Ectodermal cell (in vitro differentiated cells): Measurements from ENCODE around the gene AHCYL2.
A peak's percentile ranks its signal among the peaks of the same experiment; 100 is the strongest.

Experiments
- H3K27ac ChIP-seq: 2 replicates; pipeline ENCODE4 v1.7.0; 2013; ENCODE audit warnings: mild to moderate bottlenecking, low read depth, low read length; ENCODE audit not compliant: insufficient read depth, poor library complexity, severe bottlenecking
- H3K27me3 ChIP-seq: 2 replicates; pipeline ENCODE4 v1.7.0; 2013; ENCODE audit warnings: mild to moderate bottlenecking, low read length; ENCODE audit not compliant: insufficient read depth, control insufficient read depth, poor library complexity, severe bottlenecking
- H3K36me3 ChIP-seq: one replicate; pipeline ENCODE4 v1.7.0; 2013; ENCODE audit warnings: low read length; ENCODE audit not compliant: control insufficient read depth, insufficient read depth
- H3K4me1 ChIP-seq: one replicate; pipeline ENCODE4 v1.7.0; 2013; ENCODE audit warnings: low read length; ENCODE audit not compliant: control insufficient read depth, insufficient read depth
- H3K4me3 ChIP-seq: 2 replicates; pipeline ENCODE4 v1.7.0; 2013; ENCODE audit warnings: low read depth, low read length, control low read depth; ENCODE audit not compliant: insufficient read depth
- H3K9me3 ChIP-seq: 2 replicates; pipeline ENCODE4 v1.7.0; 2013; ENCODE audit warnings: mild to moderate bottlenecking, low read length, moderate library complexity; ENCODE audit not compliant: control insufficient read depth
- WGBS, 2 experiments: methylation state at CpG; one replicate each; pipeline ENCODE4 v1.1.7; 2013; ENCODE audit warnings: missing lambda C conversion rate in 2 of 2; 5-methylcytosine and 5-hydroxymethylcytosine counted together

The AHCYL2 gene

DNA sequence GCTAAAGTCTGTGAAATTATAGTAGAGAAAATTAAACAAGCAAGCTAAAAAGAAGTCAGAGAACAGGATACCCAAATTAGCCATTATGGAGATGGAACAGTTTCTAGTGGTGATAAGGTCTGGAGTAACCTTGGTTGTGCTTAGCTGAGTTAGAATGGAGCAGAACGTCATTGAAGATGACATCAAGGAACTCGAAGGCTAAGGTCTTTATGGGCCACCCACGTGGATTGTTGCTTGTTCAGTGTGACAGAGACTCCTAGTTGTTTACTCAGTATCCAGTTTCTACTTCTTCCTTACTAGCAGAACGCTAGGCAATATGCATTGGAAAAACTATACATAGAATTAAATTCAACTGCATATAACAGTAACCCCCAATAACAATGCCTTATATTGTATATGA, 39.7 kb downstream of the AHCYL2 start:
- peaks cover 4% of the 10 kb centered on the region for H3K4me1 ChIP-seq
- 77 to 89% methylated on average over 3 to 4 of the region's 4 CpGs for WGBS, 2 experiments
- no peaks in the 10 kb centered on the region for H3K36me3 ChIP-seq
- H3K9me3 ChIP-seq = no peaks in the 10 kb centered on the region
- H3K27me3 ChIP-seq = no peaks in the 10 kb centered on the region
- no peak overlapping the region for H3K27ac ChIP-seq
- no peak overlapping the region for H3K4me3 ChIP-seq

DNA sequence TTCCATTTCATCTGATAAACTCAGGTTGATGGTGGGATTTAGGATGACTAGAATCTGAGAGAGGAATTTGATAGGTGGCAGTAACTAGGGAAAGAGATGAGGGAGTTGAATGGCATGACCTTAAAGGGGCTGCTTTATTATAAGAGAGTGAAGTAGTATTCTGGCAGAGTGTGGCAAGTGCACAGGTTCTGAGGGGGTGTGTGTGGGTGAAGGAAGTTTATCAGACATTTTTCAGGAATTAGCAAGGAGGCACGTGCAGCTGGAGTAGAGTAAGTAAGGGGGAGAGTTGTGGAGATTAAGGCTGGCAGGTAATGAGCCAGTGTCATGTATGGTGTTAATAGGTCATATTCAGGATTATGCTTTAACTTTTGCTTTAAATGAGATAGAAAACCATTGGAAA, 40.5 kb downstream of the AHCYL2 start:
- Histone ChIP-seq H3K27ac (no peak overlapping the region), H3K27me3 (no peaks in the 10 kb centered on the region), H3K4me3 (no peak overlapping the region), H3K4me1 (no peaks in the 10 kb centered on the region), H3K36me3 (no peaks in the 10 kb centered on the region), H3K9me3 (no peaks in the 10 kb centered on the region)
- 87 to 91% methylated on average over 1 of the region's 1 CpG for WGBS, 2 experiments

DNA sequence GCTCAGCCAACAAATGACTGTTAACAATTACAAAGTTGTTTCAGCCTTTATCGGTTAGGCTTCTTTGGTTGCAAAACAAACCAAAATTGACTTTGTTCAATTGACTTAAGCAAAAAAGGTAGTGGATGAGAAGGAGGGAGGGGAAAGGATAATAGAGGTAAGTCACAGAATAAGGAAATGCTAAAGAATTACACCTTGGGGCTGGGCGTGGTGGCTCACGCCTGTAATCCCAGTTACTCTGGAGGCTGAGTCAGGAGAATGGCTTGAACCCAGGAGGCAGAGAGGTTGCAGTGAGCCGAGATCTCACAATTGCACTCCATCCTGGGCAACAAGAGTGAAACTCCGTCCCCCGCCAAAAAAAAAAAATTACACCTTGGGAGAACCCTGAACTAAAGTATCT, 41.4 kb downstream of the AHCYL2 start:
- H3K9me3 ChIP-seq = no peaks in the 10 kb centered on the region
- H3K27ac ChIP-seq = no peak overlapping the region
- H3K36me3 ChIP-seq = no peaks in the 10 kb centered on the region
- no peaks in the 10 kb centered on the region for H3K4me1 ChIP-seq
- H3K27me3 ChIP-seq = no peaks in the 10 kb centered on the region
- 90 to 92% methylated on average over 6 of the region's 6 CpGs for WGBS, 2 experiments
- no peak overlapping the region for H3K4me3 ChIP-seq

DNA sequence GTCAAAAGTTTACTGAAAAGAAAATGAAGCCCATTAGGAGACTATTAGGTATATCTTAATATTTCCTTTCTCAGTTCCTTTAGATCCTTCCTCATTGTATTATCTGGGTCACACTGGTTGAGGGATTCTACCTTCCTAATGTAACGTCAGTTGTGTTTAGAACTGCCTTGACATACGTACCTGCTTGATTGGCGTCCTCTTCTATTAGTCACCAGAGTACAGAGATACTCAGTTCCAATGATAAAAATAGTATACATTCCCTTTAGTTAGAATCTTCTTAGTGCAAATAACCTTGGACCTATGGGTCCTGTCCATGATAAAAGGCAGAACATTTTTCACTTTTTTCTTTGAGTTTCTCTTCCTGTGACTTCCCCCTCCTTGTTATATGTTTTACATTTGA, 45.2 kb downstream of the AHCYL2 start:
- no peaks in the 10 kb centered on the region for H3K4me1 ChIP-seq
- H3K36me3 ChIP-seq = peaks cover 3% of the 10 kb centered on the region
- no peaks in the 10 kb centered on the region for H3K9me3 ChIP-seq
- no peaks in the 10 kb centered on the region for H3K27me3 ChIP-seq
- H3K27ac ChIP-seq = peak overlapping the region; percentile 26
- WGBS, 2 experiments = 80 to 94% methylated on average over 3 of the region's 3 CpGs
- H3K4me3 ChIP-seq = no peak overlapping the region

DNA sequence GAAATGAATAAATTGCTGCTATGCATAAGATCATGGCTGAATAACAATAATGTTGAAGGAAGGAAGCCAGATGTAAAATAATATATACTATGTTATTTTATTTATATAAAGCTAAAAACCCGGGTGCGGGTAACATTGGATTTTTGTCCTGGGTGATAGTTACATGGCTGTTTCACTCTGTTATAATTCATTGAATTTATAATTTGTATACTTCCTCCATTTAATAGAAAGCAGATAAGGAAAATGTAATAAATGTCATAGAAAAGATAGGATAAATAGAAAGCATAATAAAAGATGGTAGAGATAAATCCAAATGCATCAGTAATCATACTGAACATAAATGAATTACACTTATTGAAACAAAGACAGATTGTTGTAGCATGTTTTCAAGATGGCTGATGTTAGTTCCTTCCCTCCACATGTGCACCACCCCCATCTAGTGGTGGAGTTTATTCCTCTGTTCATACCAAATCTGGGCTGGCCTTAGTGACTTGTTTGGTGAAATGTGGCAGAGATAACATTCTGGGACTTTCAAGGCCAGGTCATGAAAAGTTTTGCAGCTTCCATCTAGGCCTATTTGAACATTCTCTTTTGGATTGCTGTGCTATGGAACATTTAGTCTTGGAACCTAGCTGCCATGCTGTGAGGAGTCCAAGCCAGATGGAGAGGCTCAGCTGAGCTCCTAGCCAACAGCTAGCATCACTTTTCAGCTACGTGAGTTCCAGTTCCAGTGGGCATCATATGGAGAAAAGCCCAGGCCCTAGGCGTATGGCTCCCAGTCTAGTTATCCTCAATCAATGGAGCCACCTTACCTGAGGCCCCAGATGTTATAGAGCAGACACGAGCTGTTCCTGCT, 46.9 kb downstream of the AHCYL2 start:
- no peaks in the 10 kb centered on the region for H3K27me3 ChIP-seq
- no peak overlapping the region for H3K4me3 ChIP-seq
- H3K27ac ChIP-seq = no peak overlapping the region
- no peaks in the 10 kb centered on the region for H3K4me1 ChIP-seq
- H3K36me3 ChIP-seq = peaks cover 3% of the 10 kb centered on the region
- H3K9me3 ChIP-seq = no peaks in the 10 kb centered on the region
- WGBS, 2 experiments = 61 to 62% methylated on average over 3 of the region's 5 CpGs

DNA sequence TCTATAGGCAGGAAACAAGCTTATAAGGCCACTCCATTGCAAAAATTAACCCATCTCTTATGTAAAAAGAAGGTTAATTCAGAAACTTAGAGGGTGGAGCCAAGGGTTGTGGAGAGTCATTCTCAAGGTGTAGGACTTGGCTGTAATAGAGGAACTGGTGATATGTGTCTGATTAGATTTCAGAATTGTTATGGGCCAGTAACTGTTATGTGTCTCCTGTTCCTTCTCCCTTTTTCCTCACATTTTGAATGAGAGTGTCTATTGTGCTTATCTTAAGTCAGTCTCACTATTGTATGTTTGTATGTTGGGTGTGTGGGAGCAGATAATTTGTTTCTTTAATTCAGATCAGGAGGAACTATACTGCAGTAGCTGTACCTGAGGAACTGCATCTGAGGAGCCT, 49.1 kb downstream of the AHCYL2 start:
- Histone ChIP-seq H3K9me3 (no peaks in the 10 kb centered on the region), H3K4me1 (no peaks in the 10 kb centered on the region), H3K27ac (no peak overlapping the region), H3K36me3 (peaks cover 3% of the 10 kb centered on the region), H3K4me3 (no peak overlapping the region), H3K27me3 (no peaks in the 10 kb centered on the region)

DNA sequence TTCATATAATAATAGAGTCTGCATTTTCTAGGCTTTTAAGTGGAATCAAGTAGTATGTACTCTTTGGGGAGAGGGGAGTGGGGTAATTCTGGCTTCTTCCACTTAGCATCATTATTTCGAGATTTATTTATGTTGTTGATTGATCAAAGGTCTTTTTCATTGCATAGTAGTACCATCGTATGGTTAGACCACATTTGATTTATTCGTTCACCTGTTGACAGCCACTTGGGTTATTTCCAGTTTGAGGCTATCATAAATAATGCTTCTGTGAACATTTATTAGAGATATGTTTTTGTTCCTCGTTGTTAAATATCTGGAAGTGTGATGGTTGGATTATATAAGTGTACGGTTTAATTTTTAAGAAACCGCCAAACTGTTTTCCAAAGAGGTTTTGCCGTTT, 52.8 kb downstream of the AHCYL2 start:
- H3K27ac ChIP-seq = no peak overlapping the region
- WGBS, 2 experiments = 69 to 79% methylated on average over 5 to 7 of the region's 7 CpGs

DNA sequence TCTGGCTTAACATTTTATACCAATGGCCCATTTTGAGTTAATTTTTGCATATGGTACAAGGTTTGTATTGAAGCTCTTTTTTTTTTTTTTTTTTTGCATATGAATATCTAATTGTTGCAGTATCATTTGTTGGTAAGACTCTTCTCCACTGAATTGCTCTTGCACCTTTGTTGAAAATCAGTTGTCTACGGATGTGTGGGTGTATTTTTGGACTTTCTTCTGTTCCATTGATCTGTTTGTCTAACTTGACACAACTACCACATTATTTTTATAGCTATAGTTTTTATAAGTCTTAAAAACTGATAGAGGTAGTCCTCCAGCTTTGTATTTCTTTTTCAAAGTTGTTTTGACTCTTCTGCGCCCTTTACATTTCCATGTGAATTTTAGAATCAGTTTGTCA, 53.9 kb downstream of the AHCYL2 start:
- H3K27ac ChIP-seq = no peak overlapping the region
- no peaks in the 10 kb centered on the region for H3K27me3 ChIP-seq
- peaks cover 4% of the 10 kb centered on the region for H3K4me1 ChIP-seq
- 100% methylated on average over 2 of the region's 2 CpGs; no CpG with 5 or more reads in 1 of the 2 experiments for WGBS, 2 experiments
- H3K9me3 ChIP-seq = no peaks in the 10 kb centered on the region
- H3K4me3 ChIP-seq = no peak overlapping the region
- peaks cover 3% of the 10 kb centered on the region for H3K36me3 ChIP-seq

More for the DNA sequence above, 52.8 kb downstream of the AHCYL2 start:
- H3K27me3 ChIP-seq = no peaks in the 10 kb centered on the region
- H3K4me3 ChIP-seq = no peak overlapping the region
- no peaks in the 10 kb centered on the region for H3K9me3 ChIP-seq
- no peaks in the 10 kb centered on the region for H3K4me1 ChIP-seq
- peaks cover 3% of the 10 kb centered on the region for H3K36me3 ChIP-seq

DNA sequence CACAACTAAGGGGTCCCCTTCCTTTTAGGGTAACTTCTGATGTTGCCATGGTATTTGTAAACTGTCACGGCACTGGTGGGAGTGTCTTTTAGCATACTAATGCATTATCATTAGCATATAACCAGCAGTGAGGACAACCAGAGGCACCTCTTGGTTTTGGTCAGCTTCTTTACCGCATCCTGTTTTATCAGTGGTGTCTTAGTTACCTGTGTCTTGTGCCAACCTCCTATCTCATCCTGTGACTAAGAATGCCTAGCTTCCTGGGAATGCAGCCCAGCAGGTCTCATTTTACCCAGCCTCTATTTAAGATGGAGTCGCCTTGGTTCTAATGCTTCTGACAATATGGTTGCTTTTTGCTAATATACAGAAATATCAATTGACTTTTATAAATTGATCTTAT, 54.9 kb downstream of the AHCYL2 start:
- Histone ChIP-seq H3K27me3 (no peaks in the 10 kb centered on the region), H3K27ac (no peak overlapping the region), H3K4me3 (no peak overlapping the region), H3K36me3 (no peaks in the 10 kb centered on the region), H3K9me3 (no peaks in the 10 kb centered on the region), H3K4me1 (peaks cover 4% of the 10 kb centered on the region)
- 89 to 98% methylated on average over 2 to 3 of the region's 3 CpGs for WGBS, 2 experiments

DNA sequence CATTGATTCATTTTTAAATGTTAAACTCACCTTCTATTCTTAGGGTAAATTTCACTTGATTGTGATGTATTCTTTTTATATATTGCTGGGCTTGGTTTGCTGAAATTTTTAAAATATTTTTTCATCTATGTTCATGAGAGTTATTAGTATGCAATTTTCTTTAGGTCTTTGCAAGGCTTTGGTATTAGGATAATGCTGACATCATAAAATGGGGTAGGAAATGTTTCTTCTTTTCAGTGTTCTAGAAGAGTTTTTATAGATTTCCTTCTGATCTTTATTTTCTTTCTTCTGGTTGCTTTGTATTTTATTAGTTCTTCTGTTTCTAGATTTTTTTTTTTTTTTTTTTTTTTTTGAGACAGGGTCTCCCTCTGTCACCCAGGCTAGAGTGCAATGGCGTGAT, 56.3 kb downstream of the AHCYL2 start:
- Histone ChIP-seq H3K36me3 (no peaks in the 10 kb centered on the region), H3K27ac (no peak overlapping the region), H3K27me3 (no peaks in the 10 kb centered on the region), H3K9me3 (no peaks in the 10 kb centered on the region), H3K4me3 (no peak overlapping the region), H3K4me1 (peaks cover 4% of the 10 kb centered on the region)
- WGBS, 2 experiments = 94 to 100% methylated on average over 1 of the region's 1 CpG
